HCEC 1CT (cell line): ENCODE results near the gene PHF20.
A peak's percentile ranks its signal among the peaks of the same experiment; 100 is the strongest.
"Not testable (repeated sequence)": the region's sequence is repeated elsewhere in the genome, so short reads cannot be mapped to it uniquely, and the experiment has no call there.

Experiments used
- DNase-seq: peaks from one replicate; pipeline ENCODE4 v3.0.0-alpha.2; 2017

Gene PHF20

DNA sequence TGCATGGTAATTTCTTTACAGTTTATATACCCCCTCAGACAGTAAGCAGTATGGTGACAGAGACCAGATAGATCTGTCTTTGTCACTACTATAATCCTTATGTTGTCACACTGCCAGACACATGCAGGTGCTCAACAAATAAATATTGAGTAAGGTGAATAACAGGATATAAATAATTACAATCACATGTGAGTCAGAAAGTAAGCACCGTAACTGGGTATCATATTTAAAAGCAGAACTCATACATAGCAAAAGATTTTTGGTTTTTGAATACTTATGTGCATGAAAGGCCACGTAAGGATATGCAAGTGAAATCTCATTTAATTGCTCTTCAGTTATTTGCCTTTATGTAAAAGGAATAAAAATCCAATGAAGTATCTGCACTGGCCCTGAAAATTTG lies 214.0 kb downstream of the PHF20 start:
- no peak for DNase-seq

DNA sequence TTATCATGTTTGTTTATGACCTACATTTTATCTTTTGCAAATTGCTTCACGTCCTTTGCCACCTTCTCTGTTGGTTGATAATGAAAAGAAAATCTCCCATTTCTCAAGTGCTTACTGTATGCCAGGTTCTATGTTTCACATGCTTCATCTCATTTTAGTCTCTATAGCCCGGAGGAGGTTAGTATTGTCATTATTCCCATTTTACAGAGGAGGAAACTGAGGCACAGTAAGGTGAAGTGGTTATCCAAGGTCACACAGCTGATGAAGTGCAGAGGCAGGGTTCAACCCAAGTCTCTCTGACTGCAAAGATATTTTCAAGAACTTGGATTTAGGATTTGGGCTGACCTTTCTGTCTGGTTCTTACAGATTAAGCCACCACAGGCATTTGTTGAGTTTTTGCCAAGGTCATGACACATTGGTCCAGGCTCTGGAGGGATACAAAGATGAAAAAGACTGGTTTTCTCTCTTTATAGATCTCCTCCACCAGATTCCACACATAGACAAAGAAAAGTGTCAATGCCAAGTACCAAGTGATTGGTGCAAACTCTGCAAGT lies 217.2 kb downstream of the PHF20 start:
- no peak for DNase-seq

DNA sequence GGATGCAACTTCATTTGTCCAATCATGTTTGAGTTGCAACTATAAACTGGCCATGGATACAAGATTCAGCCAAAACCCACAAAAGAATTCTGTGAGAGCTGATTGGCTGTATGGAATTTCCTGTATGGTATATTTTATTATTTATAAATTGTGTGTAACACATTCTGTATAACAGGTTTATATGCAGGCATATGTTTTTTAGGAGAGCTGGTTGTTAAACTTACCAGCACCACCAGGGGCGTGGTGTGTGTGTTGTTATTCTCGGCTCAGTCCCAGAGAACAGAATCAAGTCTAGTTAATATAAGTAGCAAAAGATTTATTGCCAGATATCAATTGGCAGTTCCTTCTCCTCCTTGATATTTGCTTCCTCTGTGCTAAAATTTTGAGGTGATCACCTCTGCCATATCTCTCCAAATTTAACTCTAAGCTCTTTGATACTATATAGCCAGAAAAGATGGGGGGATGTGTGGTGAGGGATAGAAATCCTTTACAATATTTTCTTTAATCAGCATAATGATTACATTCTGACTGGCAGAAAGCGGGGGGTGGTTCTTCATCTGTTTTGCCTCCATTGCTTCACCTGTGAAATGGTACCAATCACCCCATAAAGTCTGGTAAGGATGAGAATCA lies 219.4 kb downstream of the PHF20 start:
- peak; percentile 12 for DNase-seq

DNA sequence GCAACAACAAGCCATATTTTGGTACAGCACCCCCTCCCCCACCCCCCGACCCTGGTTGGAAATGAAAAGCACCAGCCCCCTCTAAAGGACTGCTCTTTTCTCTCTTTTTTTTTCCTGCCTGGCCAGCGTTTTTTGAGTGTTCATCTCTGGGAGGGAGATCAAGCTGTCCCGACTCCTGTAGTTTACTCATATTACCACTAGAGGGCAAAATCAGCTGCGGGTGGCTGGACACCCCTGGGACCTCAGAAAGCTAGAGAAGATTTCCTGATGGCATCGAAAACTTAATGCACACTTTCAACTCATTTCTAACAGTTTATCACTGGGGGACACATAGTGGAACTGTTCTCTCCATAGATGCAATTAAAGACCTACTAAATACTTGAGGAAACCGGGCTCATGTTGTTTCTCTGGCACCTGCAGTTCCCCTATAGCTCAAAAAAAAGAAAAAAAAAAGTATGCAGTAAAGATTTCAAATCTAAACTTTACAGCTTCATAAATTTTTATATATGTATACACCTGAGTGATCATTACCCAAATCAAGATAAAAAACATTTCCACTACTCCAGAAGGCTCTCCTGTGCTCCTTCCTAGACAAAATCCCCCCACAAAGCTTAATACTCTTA lies 221.0 kb downstream of the PHF20 start:
- DNase-seq = peak; percentile 64

DNA sequence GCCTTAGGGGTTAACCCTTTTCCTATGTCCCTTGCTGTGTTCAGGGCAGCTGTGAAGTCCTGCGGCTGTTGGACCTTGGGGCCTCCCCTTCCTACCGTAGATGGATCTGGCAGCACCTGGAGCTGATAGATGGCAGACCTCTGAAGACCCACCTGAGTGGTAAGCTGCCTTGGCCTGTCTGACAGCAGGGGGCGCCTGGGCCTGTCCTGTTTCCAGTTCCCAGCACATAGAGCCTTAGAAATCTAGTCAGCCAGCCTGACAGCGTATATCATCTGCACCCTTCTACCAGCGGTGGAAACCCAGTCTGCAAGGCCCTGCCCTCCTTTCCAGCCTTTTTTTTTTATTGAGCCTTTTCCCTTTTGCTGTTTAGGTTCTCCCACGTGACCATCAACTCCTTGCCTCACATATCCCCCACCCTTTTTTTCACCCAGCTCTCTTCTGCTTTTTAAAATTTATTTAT lies 223.2 kb downstream of the PHF20 start:
- DNase-seq = peak; percentile 78

DNA sequence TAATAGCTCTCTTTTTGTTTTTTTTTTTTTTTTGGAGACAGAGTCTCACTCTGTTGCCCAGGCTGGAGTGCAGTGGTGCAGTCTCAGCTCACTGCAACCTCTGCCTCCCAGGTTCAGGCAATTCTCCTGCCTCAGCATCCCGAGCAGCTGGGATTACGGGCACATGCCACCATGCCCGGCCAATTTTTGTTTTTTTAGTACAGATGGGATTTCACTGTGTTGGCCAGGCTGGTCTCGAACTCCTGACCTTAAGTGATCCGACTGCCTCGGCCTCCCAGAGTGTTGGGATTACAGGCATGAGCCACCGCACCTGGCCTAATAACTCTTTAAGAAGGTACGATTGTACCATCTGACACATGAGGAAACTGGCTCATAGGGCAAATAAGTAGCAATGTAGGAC lies 224.7 kb downstream of the PHF20 start:
- DNase-seq = not testable (repeated sequence)
